ENCODE measurements around the gene CNTN5.

DNA sequence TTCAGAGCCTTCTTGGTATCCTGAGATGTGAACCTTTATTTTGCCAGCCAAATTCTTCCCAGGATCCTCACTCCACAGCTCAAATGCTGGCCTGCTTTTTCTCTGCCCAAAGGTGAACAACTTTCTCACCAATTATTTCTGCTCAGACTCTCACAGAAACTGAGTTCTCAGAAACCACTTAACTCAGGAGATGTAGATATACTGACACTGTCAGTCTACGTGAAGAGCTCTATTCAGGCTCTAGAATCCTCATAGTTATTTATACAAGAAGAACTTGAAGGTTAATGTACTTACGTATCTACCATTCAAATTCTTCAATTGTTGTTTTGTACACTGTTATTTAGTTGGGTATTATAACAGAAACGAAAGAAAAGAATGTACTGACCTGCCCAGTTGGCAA, 666.1 kb downstream of the CNTN5 start:
- no peak for TF ChIP-seq BACH2 (CRISPR knock-in tag; IDR thresholded peaks at IDR 0.05; ENCODE audit: borderline replicate concordance)
- TF ChIP-seq ZFP3 (CRISPR knock-in tag; IDR thresholded peaks at IDR 0.05) = no peak
- no peak for TF ChIP-seq PATZ1 (CRISPR knock-in tag; IDR thresholded peaks at IDR 0.05; ENCODE audit: borderline replicate concordance)
- TF ChIP-seq GLIS3 (CRISPR knock-in tag; IDR thresholded peaks at IDR 0.05) = no peak
- TF ChIP-seq, protein P1, sequence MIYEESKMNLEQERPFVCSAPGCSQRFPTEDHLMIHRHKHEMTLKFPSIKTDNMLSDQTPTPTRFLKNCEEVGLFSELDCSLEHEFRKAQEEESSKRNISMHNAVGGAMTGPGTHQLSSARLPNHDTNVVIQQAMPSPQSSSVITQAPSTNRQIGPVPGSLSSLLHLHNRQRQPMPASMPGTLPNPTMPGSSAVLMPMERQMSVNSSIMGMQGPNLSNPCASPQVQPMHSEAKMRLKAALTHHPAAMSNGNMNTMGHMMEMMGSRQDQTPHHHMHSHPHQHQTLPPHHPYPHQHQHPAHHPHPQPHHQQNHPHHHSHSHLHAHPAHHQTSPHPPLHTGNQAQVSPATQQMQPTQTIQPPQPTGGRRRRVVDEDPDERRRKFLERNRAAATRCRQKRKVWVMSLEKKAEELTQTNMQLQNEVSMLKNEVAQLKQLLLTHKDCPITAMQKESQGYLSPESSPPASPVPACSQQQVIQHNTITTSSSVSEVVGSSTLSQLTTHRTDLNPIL (CRISPR knock-in tag; IDR thresholded peaks at IDR 0.05; ENCODE audit: low read depth) = no peak
- TF ChIP-seq CSDC2 (CRISPR knock-in tag; IDR thresholded peaks at IDR 0.05) = no peak
- no peak for TF ChIP-seq ISL1 (CRISPR knock-in tag; IDR thresholded peaks at IDR 0.05)
- no peak for TF ChIP-seq POU6F1 (CRISPR knock-in tag; IDR thresholded peaks at IDR 0.05; ENCODE audit: borderline replicate concordance, low read depth)

All from SK-N-SH treated with all-trans-retinoic acid at 6 μM for 48 hours (cell line).